GM12878 (cell line): ENCODE data around the gene MMP14. TPM values are rescaled to one million over a fixed set of nuclear protein-coding genes. Genes with fewer than 3 reads are reported as not detected.

ENCODE experiments used
- BACH1 ChIP-seq: fragments of 450-650 bp; IDR thresholded peaks from 2 replicates; pipeline ENCODE4 v1.6.1; 2017; ENCODE audit warnings: mild to moderate bottlenecking, borderline replicate concordance
- CBX3 ChIP-seq: fragments of 200-600 bp; sonication (generic); IDR thresholded peaks from 2 replicates; pipeline ENCODE4 v1.6.1; 2016; ENCODE audit warnings: low read depth, borderline replicate concordance
- HDAC2 ChIP-seq: fragments of 200-600 bp; sonication (generic); IDR thresholded peaks from 2 replicates; pipeline ENCODE4 v1.6.1; 2017
- KAT2A ChIP-seq: conservative IDR thresholded peaks from 2 replicates; pipeline ENCODE4 v1.6.1; 2011; ENCODE audit warnings: low read depth, low read length; ENCODE audit not compliant: control insufficient read depth
- MXI1 ChIP-seq: fragments of 150-350 bp; IDR thresholded peaks from 2 replicates; pipeline ENCODE4 v1.6.1; 2011; ENCODE audit warnings: low read depth, mild to moderate bottlenecking, inconsistent platforms, low read length, improper control_type of control experiment
- RFX5 ChIP-seq: IDR thresholded peaks from 2 replicates; pipeline ENCODE4 v1.6.1; 2011; ENCODE audit warnings: low read depth, low read length, improper control_type of control experiment
- SIX5 ChIP-seq: IDR thresholded peaks from 2 replicates; pipeline ENCODE4 v1.6.1; 2011; ENCODE audit warnings: mild to moderate bottlenecking, low read depth, low read length, moderate library complexity; ENCODE audit not compliant: severe bottlenecking
- SMARCA5 ChIP-seq: fragments of 450-650 bp; IDR thresholded peaks from 2 replicates; pipeline ENCODE4 v1.6.1; 2017; ENCODE audit warnings: mild to moderate bottlenecking
- TCF3 ChIP-seq: IDR thresholded peaks from 2 replicates; pipeline ENCODE4 v1.6.1; 2012; ENCODE audit warnings: low read depth, mild to moderate bottlenecking, low read length, borderline replicate concordance; ENCODE audit not compliant: insufficient read depth
- ZZZ3 ChIP-seq: IDR thresholded peaks from 2 replicates; pipeline ENCODE4 v1.6.1; 2011; ENCODE audit warnings: low read depth; ENCODE audit not compliant: control insufficient read depth, insufficient read length
- polyA plus RNA-seq, 11 experiments: library from polyadenylated mRNA; depleted of rRNA in 4 of 11; unstranded in 6 of 11; stranded (reverse) in 5 of 11; fragments of >200 nt; fragmentation: Nextera tagmentation in 4 of 11; fragmentation: Illumina TruSeq in 1 of 11; extraction: Ambion mirVana in 4 of 11; extraction: Trizol in 1 of 11; gene quantifications; 1 replicate in 1 of 11; 2 replicates in 10 of 11; pipeline versions ENCODE4 v1.2.1 to v1.2.3, GENCODE V29; 2011 to 2016; ENCODE audit warnings: inconsistent platforms in 2 of 11, missing spikeins in 2 of 11, low read depth in 1 of 11
- total RNA-seq, 4 experiments: library from RNA; depleted of rRNA in 3 of 4; stranded (reverse); fragments of >200 nt in 3 of 4; fragmentation: Illumina TruSeq in 1 of 4; extraction: Trizol in 1 of 4; gene quantifications; 2 replicates each; pipeline versions ENCODE4 v1.2.1 to v1.2.3, GENCODE V29; 2013 to 2021
- TF ChIP-seq, protein P1 (sequence below): IDR thresholded peaks from 2 replicates; pipeline ENCODE4 v1.6.1; 2011; ENCODE audit warnings: borderline replicate concordance, low read depth, mild to moderate bottlenecking, moderate library complexity, mixed read lengths, low read length; ENCODE audit not compliant: insufficient read depth; ENCODE audit errors: extremely low read length
- TF ChIP-seq, protein P2 (sequence below): fragments of 450-650 bp; IDR thresholded peaks from 2 replicates; pipeline ENCODE4 v1.6.1; 2017; ENCODE audit warnings: mild to moderate bottlenecking, moderate library complexity
- TF ChIP-seq, protein P3 (sequence below): fragments of 450-650 bp; IDR thresholded peaks from 2 replicates; pipeline ENCODE4 v1.6.1; 2017; ENCODE audit warnings: antibody characterized with exemption, mild to moderate bottlenecking, moderate library complexity
- TF ChIP-seq, protein P4 (sequence below), 3 experiments: IDR thresholded peaks in 2 of 3; conservative IDR thresholded peaks in 1 of 3; 2 replicates each; pipeline ENCODE4 v1.5.1; 2011; ENCODE audit warnings: low read depth in 3 of 3, low read length in 3 of 3, mild to moderate bottlenecking in 3 of 3, control low read depth in 2 of 3, moderate library complexity in 2 of 3, inconsistent platforms in 1 of 3, mixed read lengths in 1 of 3; ENCODE audit not compliant: control insufficient read depth in 2 of 3, insufficient read depth in 1 of 3; ENCODE audit errors: extremely low read depth in 1 of 3
- TF ChIP-seq, protein P5 (sequence below): fragments of 450-650 bp; formaldehyde crosslinking; IDR thresholded peaks from 2 replicates; pipeline ENCODE4 v1.4.0; 2022; ENCODE audit warnings: mild to moderate bottlenecking, moderate library complexity

Gene MMP14
- total and polyA plus RNA-seq, 10 of the 15 experiments (the other 5 are each of a cell fraction or from before 2014, with no cell fraction given) = 0.31 to 1.9 (median 0.70) TPM; not detected in 2

DNA sequence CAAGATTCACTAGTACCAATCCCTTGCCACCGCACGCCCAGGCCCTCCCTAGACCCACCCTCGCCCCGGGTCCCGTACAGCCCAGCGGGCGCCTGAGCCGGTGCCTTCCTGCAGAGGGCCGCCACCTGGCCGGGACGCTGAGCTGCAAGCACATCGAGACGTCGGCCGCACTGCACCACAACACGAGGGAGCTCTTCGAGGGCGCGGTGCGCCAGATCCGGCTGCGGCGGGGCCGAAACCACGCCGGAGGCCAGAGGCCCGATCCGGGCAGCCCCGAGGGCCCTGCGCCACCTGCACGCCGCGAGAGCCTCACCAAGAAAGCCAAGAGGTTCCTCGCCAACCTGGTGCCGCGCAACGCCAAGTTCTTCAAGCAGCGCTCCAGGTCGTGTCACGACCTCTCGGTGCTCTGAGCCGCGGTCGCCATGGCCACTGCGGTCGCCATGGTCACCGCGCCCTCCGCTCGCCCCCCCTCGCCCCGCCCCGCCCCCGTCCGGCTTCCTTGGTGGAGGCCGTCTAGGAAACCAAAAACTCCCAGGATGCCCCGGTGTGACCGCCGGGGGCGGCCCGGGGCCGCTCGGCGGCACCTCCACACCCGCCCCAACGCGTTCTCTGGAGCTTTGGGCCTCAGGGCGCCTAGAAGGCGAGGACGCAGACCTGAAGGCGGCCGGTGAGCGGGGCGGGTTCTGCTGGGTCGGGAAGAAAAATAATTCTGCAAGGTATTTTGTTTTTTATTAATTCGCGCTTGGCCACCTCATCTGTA, 50.3 kb downstream of the MMP14 start (continued):
- TF ChIP-seq, protein P1, sequence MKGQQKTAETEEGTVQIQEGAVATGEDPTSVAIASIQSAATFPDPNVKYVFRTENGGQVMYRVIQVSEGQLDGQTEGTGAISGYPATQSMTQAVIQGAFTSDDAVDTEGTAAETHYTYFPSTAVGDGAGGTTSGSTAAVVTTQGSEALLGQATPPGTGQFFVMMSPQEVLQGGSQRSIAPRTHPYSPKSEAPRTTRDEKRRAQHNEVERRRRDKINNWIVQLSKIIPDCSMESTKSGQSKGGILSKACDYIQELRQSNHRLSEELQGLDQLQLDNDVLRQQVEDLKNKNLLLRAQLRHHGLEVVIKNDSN = no peak
- TF ChIP-seq SMARCA5 (peak; percentile 83), KAT2A (no peak), CBX3 (no peak), BACH1 (peak; percentile 17; the same call in 1 of the 2 replicates), RFX5 (no peak), ZZZ3 (no peak), HDAC2 (no peak), TCF3 (no peak; the same call in 1 of the 2 replicates), MXI1 (peak; percentile 92), SIX5 (no peak)
- TF ChIP-seq, protein P2, sequence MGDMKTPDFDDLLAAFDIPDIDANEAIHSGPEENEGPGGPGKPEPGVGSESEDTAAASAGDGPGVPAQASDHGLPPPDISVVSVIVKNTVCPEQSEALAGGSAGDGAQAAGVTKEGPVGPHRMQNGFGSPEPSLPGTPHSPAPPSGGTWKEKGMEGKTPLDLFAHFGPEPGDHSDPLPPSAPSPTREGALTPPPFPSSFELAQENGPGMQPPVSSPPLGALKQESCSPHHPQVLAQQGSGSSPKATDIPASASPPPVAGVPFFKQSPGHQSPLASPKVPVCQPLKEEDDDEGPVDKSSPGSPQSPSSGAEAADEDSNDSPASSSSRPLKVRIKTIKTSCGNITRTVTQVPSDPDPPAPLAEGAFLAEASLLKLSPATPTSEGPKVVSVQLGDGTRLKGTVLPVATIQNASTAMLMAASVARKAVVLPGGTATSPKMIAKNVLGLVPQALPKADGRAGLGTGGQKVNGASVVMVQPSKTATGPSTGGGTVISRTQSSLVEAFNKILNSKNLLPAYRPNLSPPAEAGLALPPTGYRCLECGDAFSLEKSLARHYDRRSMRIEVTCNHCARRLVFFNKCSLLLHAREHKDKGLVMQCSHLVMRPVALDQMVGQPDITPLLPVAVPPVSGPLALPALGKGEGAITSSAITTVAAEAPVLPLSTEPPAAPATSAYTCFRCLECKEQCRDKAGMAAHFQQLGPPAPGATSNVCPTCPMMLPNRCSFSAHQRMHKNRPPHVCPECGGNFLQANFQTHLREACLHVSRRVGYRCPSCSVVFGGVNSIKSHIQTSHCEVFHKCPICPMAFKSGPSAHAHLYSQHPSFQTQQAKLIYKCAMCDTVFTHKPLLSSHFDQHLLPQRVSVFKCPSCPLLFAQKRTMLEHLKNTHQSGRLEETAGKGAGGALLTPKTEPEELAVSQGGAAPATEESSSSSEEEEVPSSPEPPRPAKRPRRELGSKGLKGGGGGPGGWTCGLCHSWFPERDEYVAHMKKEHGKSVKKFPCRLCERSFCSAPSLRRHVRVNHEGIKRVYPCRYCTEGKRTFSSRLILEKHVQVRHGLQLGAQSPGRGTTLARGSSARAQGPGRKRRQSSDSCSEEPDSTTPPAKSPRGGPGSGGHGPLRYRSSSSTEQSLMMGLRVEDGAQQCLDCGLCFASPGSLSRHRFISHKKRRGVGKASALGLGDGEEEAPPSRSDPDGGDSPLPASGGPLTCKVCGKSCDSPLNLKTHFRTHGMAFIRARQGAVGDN = peak; percentile 97
- TF ChIP-seq, protein P3, sequence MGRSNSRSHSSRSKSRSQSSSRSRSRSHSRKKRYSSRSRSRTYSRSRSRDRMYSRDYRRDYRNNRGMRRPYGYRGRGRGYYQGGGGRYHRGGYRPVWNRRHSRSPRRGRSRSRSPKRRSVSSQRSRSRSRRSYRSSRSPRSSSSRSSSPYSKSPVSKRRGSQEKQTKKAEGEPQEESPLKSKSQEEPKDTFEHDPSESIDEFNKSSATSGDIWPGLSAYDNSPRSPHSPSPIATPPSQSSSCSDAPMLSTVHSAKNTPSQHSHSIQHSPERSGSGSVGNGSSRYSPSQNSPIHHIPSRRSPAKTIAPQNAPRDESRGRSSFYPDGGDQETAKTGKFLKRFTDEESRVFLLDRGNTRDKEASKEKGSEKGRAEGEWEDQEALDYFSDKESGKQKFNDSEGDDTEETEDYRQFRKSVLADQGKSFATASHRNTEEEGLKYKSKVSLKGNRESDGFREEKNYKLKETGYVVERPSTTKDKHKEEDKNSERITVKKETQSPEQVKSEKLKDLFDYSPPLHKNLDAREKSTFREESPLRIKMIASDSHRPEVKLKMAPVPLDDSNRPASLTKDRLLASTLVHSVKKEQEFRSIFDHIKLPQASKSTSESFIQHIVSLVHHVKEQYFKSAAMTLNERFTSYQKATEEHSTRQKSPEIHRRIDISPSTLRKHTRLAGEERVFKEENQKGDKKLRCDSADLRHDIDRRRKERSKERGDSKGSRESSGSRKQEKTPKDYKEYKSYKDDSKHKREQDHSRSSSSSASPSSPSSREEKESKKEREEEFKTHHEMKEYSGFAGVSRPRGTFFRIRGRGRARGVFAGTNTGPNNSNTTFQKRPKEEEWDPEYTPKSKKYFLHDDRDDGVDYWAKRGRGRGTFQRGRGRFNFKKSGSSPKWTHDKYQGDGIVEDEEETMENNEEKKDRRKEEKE = no peak
- TF ChIP-seq, protein P4, sequence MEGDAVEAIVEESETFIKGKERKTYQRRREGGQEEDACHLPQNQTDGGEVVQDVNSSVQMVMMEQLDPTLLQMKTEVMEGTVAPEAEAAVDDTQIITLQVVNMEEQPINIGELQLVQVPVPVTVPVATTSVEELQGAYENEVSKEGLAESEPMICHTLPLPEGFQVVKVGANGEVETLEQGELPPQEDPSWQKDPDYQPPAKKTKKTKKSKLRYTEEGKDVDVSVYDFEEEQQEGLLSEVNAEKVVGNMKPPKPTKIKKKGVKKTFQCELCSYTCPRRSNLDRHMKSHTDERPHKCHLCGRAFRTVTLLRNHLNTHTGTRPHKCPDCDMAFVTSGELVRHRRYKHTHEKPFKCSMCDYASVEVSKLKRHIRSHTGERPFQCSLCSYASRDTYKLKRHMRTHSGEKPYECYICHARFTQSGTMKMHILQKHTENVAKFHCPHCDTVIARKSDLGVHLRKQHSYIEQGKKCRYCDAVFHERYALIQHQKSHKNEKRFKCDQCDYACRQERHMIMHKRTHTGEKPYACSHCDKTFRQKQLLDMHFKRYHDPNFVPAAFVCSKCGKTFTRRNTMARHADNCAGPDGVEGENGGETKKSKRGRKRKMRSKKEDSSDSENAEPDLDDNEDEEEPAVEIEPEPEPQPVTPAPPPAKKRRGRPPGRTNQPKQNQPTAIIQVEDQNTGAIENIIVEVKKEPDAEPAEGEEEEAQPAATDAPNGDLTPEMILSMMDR (IDR thresholded peaks at IDR 0.05 in 2 of 3, conservative IDR thresholded peaks at IDR 0.05 in 1 of 3; ENCODE audit: control insufficient read depth in 2 of 3, extremely low read depth in 1 of 3, insufficient read depth in 1 of 3, low read depth in 3 of 3, low read length in 3 of 3) = peak; percentile 13 to 46 (median 18); a peak in 4 of 6 replicates
- TF ChIP-seq, protein P5, sequence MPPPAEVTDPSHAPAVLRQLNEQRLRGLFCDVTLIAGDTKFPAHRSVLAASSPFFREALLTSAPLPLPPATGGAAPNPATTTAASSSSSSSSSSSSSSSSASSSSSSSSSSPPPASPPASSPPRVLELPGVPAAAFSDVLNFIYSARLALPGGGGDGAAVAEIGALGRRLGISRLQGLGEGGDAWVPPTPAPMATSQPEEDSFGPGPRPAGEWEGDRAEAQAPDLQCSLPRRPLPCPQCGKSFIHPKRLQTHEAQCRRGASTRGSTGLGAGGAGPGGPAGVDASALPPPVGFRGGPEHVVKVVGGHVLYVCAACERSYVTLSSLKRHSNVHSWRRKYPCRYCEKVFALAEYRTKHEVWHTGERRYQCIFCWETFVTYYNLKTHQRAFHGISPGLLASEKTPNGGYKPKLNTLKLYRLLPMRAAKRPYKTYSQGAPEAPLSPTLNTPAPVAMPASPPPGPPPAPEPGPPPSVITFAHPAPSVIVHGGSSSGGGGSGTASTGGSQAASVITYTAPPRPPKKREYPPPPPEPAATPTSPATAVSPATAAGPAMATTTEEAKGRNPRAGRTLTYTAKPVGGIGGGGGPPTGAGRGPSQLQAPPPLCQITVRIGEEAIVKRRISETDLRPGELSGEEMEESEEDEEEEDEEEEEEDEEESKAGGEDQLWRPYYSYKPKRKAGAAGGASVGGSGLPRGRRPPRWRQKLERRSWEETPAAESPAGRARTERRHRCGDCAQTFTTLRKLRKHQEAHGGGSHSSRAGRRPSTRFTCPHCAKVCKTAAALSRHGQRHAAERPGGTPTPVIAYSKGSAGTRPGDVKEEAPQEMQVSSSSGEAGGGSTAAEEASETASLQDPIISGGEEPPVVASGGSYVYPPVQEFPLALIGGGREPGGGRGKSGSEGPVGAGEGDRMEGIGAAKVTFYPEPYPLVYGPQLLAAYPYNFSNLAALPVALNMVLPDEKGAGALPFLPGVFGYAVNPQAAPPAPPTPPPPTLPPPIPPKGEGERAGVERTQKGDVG (CRISPR knock-in tag) = no peak
